Loucy (cell line): ENCODE data around the gene GNAI1.

Experiments used
- H2AFZ ChIP-seq: fragments of 200-600 bp; sonication (generic); 2 replicates; pipeline ENCODE4 v1.6.0; 2016; ENCODE audit warnings: antibody characterized with exemption, mild to moderate bottlenecking, low read length, moderate library complexity
- H3F3A ChIP-seq: fragments of 200-600 bp; 2 replicates; pipeline ENCODE4 v1.6.0; 2016; ENCODE audit warnings: antibody characterized with exemption, low read depth, mild to moderate bottlenecking
- H3K27me3 ChIP-seq: fragments of 200-600 bp; sonication (generic); 2 replicates; pipeline ENCODE4 v1.6.1; 2014; ENCODE audit warnings: low read length, mild to moderate bottlenecking; ENCODE audit not compliant: insufficient read depth, poor library complexity, severe bottlenecking
- H3K36me3 ChIP-seq: fragments of 200-600 bp; sonication (generic); 2 replicates; pipeline ENCODE4 v1.6.1; 2016; ENCODE audit warnings: low read length; ENCODE audit not compliant: insufficient read depth
- H3K4me1 ChIP-seq: fragments of 200-600 bp; sonication (generic); 2 replicates; pipeline ENCODE4 v1.5.1; 2014; ENCODE audit warnings: low read length, mild to moderate bottlenecking; ENCODE audit not compliant: insufficient read depth, poor library complexity, severe bottlenecking
- H3K4me2 ChIP-seq: fragments of 200-600 bp; sonication (generic); 2 replicates; pipeline ENCODE4 v1.6.0; 2014; ENCODE audit warnings: antibody characterized with exemption, low read length, low read depth, mild to moderate bottlenecking; ENCODE audit not compliant: poor library complexity, severe bottlenecking
- H3K4me3 ChIP-seq: fragments of 200-600 bp; sonication (generic); 2 replicates; pipeline ENCODE4 v1.5.1; 2014; ENCODE audit warnings: low read length, mild to moderate bottlenecking, mixed read lengths; ENCODE audit not compliant: poor library complexity, severe bottlenecking
- H3K79me2 ChIP-seq: fragments of 200-600 bp; sonication (generic); 2 replicates; pipeline ENCODE4 v1.6.1; 2014; ENCODE audit warnings: low read length; ENCODE audit not compliant: insufficient read depth
- H3K9ac ChIP-seq: fragments of 200-600 bp; sonication (generic); 2 replicates; pipeline ENCODE4 v1.6.0; 2014; ENCODE audit warnings: mild to moderate bottlenecking, low read depth, low read length, moderate library complexity; ENCODE audit not compliant: poor library complexity, severe bottlenecking
- H3K9me2 ChIP-seq: fragments of 200-600 bp; sonication (generic); replicated peaks from 2 replicates; pipeline ENCODE4 v1.6.1; 2016; ENCODE audit warnings: low read depth, low read length, mixed read lengths
- H3K9me3 ChIP-seq: fragments of 200-600 bp; sonication (generic); 2 replicates; pipeline ENCODE4 v1.6.1; 2014; ENCODE audit warnings: mild to moderate bottlenecking, antibody characterized with exemption, low read length, low read depth; ENCODE audit not compliant: insufficient read depth
- H4K20me1 ChIP-seq: fragments of 200-600 bp; sonication (generic); 2 replicates; pipeline ENCODE4 v1.6.0; 2014; ENCODE audit warnings: antibody characterized with exemption, low read length, mild to moderate bottlenecking; ENCODE audit not compliant: insufficient read depth, poor library complexity, severe bottlenecking
- EZH2phosphoT487 ChIP-seq: fragments of 200-600 bp; IDR thresholded peaks from 2 replicates; pipeline ENCODE4 v1.6.1; 2018; ENCODE audit warnings: antibody characterized with exemption, mild to moderate bottlenecking, moderate library complexity, borderline replicate concordance
- TF ChIP-seq, protein P1 (sequence below): fragments of 200-600 bp; sonication (generic); conservative IDR thresholded peaks from 2 replicates; pipeline ENCODE4 v1.5.1; 2014; ENCODE audit warnings: mild to moderate bottlenecking, antibody characterized with exemption, low read length

The GNAI1 gene

DNA sequence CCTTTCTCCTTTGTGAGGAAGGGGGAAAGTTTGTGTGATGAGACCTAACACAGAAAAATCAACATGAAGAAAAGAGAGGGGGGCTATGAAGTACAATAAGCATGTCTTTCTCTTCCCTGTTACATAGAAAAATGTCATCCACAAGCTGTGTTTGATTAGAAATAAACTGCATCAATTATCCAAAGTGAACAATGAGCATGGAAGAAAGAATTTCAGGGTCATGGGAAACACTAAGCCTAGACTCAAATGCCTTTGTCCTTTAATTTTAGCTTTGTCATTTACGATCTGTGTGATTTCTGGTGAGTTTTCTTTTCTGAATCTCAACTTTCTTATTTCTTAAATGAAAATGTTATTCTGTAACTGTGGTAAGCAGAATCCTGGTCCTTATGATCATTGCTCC is 121.0 kb downstream of the GNAI1 start:
- TF ChIP-seq, protein P1, sequence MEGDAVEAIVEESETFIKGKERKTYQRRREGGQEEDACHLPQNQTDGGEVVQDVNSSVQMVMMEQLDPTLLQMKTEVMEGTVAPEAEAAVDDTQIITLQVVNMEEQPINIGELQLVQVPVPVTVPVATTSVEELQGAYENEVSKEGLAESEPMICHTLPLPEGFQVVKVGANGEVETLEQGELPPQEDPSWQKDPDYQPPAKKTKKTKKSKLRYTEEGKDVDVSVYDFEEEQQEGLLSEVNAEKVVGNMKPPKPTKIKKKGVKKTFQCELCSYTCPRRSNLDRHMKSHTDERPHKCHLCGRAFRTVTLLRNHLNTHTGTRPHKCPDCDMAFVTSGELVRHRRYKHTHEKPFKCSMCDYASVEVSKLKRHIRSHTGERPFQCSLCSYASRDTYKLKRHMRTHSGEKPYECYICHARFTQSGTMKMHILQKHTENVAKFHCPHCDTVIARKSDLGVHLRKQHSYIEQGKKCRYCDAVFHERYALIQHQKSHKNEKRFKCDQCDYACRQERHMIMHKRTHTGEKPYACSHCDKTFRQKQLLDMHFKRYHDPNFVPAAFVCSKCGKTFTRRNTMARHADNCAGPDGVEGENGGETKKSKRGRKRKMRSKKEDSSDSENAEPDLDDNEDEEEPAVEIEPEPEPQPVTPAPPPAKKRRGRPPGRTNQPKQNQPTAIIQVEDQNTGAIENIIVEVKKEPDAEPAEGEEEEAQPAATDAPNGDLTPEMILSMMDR, result no peak
- TF ChIP-seq EZH2phosphoT487, result no peak
- no peak overlapping the region for H2AFZ ChIP-seq
- no peaks in the 10 kb centered on the region for H3K9me3 ChIP-seq
- no peaks in the 10 kb centered on the region for H3F3A ChIP-seq
- H3K4me3 ChIP-seq, result no peak overlapping the region
- H3K4me1 ChIP-seq, result no peaks in the 10 kb centered on the region
- no peaks in the 10 kb centered on the region for H3K79me2 ChIP-seq
- H3K9me2 ChIP-seq, result no peaks in the 10 kb centered on the region
- H3K9ac ChIP-seq, result no peak overlapping the region
- no peaks in the 10 kb centered on the region for H3K36me3 ChIP-seq
- H4K20me1 ChIP-seq, result no peaks in the 10 kb centered on the region
- no peaks in the 10 kb centered on the region for H3K27me3 ChIP-seq
- H3K4me2 ChIP-seq, result no peak overlapping the region

DNA sequence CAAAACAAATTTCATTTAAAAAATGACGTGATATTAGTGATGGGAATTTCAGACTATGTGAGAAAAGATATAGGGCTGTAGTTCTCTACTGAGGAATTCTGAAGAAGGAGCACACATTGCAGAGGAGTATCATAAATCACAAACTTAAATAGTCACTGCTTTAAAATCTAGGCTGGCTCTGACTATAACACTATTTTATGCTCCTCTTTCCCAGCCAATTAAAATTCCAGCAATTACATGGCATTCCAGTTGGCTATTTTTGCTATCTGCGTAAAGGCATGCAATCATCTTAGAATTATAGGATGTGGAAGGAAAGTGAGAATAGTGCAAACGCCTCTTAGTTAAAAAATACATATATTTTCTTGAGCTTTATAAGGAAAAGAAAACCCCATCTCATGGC is 123.1 kb downstream of the GNAI1 start:
- no peaks in the 10 kb centered on the region for H4K20me1 ChIP-seq
- no peaks in the 10 kb centered on the region for H3K36me3 ChIP-seq
- H3K27me3 ChIP-seq, result no peaks in the 10 kb centered on the region
- no peaks in the 10 kb centered on the region for H3K9me2 ChIP-seq
- no peaks in the 10 kb centered on the region for H3K4me1 ChIP-seq
- no peaks in the 10 kb centered on the region for H3K79me2 ChIP-seq
- no peak overlapping the region for H3K9ac ChIP-seq
- no peak overlapping the region for H2AFZ ChIP-seq
- no peak overlapping the region for H3K4me2 ChIP-seq
- H3F3A ChIP-seq, result no peaks in the 10 kb centered on the region
- TF ChIP-seq, protein P1, result no peak
- TF ChIP-seq EZH2phosphoT487, result no peak
- H3K9me3 ChIP-seq, result no peaks in the 10 kb centered on the region
- no peak overlapping the region for H3K4me3 ChIP-seq

DNA sequence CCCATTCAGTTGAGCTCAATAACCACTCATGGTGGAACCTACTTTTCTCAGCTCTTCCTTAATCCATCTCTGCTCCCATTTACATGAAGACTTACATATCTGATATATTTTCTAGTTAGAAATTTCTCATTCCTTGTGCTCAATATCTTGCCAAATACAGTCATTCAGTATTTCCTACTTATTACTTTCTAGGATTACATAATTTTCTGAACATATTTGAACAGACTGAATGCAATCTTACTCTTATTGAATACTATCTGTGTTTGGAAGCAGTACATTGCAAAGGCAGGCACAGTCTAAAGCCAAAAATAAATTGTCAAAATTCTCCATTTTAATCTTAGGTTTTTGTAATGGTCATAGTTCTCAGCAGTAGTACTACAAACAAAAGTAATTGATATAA is 126.0 kb downstream of the GNAI1 start:
- H3K4me1 ChIP-seq, result no peaks in the 10 kb centered on the region
- no peaks in the 10 kb centered on the region for H3F3A ChIP-seq
- no peaks in the 10 kb centered on the region for H4K20me1 ChIP-seq
- H3K9me3 ChIP-seq, result no peaks in the 10 kb centered on the region
- H3K4me2 ChIP-seq, result no peak overlapping the region
- H3K4me3 ChIP-seq, result no peak overlapping the region
- no peaks in the 10 kb centered on the region for H3K79me2 ChIP-seq
- H3K36me3 ChIP-seq, result no peaks in the 10 kb centered on the region
- no peaks in the 10 kb centered on the region for H3K27me3 ChIP-seq
- H3K9me2 ChIP-seq, result no peaks in the 10 kb centered on the region
- no peak overlapping the region for H2AFZ ChIP-seq
- no peak for TF ChIP-seq EZH2phosphoT487
- TF ChIP-seq, protein P1, result no peak
- H3K9ac ChIP-seq, result no peak overlapping the region
